Measurements from ENCODE around the gene WWOX. TPM values are rescaled to one million over a fixed set of nuclear protein-coding genes. Genes with fewer than 3 reads are reported as not detected.

Gene WWOX
- total and polyA plus RNA-seq, 2 of the 13 experiments (the other 11 are each of a cell fraction or from before 2014, with no cell fraction given), result 9.1 to 37.4 TPM

GRCh38 chr16:79021991-79022630 is 922.7 kb downstream of the WWOX start:
- peaks cover 0 to 5% of the 10 kb centered on the region in 2 experiments; a peak in 2 of 5 replicates for H3K27me3 ChIP-seq (ENCODE audit: control insufficient read depth in 1 of 2, insufficient read depth in 2 of 2, low read length in 2 of 2)
- H2AFZ ChIP-seq (ENCODE audit: low read length), result no peak overlapping the region
- H3K9me3 ChIP-seq (ENCODE audit: low read length), result no peaks in the 10 kb centered on the region
- DNase-seq (ENCODE audit: low spot score) (no peak), FAIRE-seq (no peak), ATAC-seq (no peak)
- H4K20me1 ChIP-seq (ENCODE audit: insufficient read depth, low read length), result no peaks in the 10 kb centered on the region
- ChIA-PET CTCF (ENCODE audit: low intra/inter-chr PET ratio, low total read pairs) (no interaction called here), POLR2A (no interaction called here)
- no peak for TF ChIP-seq ZNF749 (CRISPR knock-in tag; IDR thresholded peaks at IDR 0.05; ENCODE audit: borderline replicate concordance)
- no peak for TF ChIP-seq ZNF678 (CRISPR knock-in tag; IDR thresholded peaks at IDR 0.05)
- no peak for TF ChIP-seq RAD51 (IDR thresholded peaks at IDR 0.05; ENCODE audit: borderline replicate concordance)
- TF ChIP-seq HOXA9 (CRISPR knock-in tag; IDR thresholded peaks at IDR 0.05; ENCODE audit: borderline replicate concordance), result no peak
- no peak for TF ChIP-seq RBAK (CRISPR knock-in tag; IDR thresholded peaks at IDR 0.05)
- TF ChIP-seq NPAS2 (CRISPR knock-in tag; IDR thresholded peaks at IDR 0.05; ENCODE audit: borderline replicate concordance), result no peak
- TF ChIP-seq SOX5 (CRISPR knock-in tag; IDR thresholded peaks at IDR 0.05; ENCODE audit: borderline replicate concordance), result no peak
- no peak for TF ChIP-seq ZNF546 (CRISPR knock-in tag; conservative IDR thresholded peaks at IDR 0.05)
- TF ChIP-seq CC2D1A (CRISPR knock-in tag; IDR thresholded peaks at IDR 0.05), result no peak
- no peak for TF ChIP-seq ZBTB4 (CRISPR knock-in tag; IDR thresholded peaks at IDR 0.05; ENCODE audit: borderline replicate concordance)
- TF ChIP-seq SIX1 (CRISPR knock-in tag; IDR thresholded peaks at IDR 0.05; ENCODE audit: borderline replicate concordance), result no peak
- no peaks in the 10 kb centered on the region for H3K4me1 ChIP-seq (ENCODE audit: insufficient read depth, low read length)
- no TSS peak for BruUV-seq (replicated peaks)
- WGBS (ENCODE audit: low lambda C conversion rate), result 20% methylated on average over 9 of the region's 9 CpGs
- no peaks in the 10 kb centered on the region for H3K79me2 ChIP-seq (ENCODE audit: insufficient read depth, low read length)
- intact Hi-C loops (cut with micrococcal nuclease; ENCODE audit: unreplicated experiment) (no loop called here), in situ Hi-C loops (cut with HindIII; ENCODE audit: extremely low pct_ligation_motif_present, low pct_unique_long_range_greater_than_20kb) (no loop called here)
- H3K4me2 ChIP-seq (ENCODE audit: low read depth, low read length), result no peak overlapping the region
- no peak overlapping the region for H3K9ac ChIP-seq (ENCODE audit: insufficient read depth, low read depth, low read length)
- H3K27ac ChIP-seq (ENCODE audit: extremely low read length, insufficient read depth, low read length), result no peak overlapping the region
- H3K4me3 ChIP-seq (replicated peaks in 1 of 3; ENCODE audit: insufficient read depth in 1 of 3, low read depth in 2 of 3, low read length in 3 of 3), result no peak overlapping the region
- H3K36me3 ChIP-seq (replicated peaks in 1 of 2; ENCODE audit: control insufficient read depth in 1 of 2, insufficient read depth in 2 of 2, low read length in 2 of 2), result no peaks in the 10 kb centered on the region
